ENCODE data around the gene PDE4D.

Gene PDE4D

DNA sequence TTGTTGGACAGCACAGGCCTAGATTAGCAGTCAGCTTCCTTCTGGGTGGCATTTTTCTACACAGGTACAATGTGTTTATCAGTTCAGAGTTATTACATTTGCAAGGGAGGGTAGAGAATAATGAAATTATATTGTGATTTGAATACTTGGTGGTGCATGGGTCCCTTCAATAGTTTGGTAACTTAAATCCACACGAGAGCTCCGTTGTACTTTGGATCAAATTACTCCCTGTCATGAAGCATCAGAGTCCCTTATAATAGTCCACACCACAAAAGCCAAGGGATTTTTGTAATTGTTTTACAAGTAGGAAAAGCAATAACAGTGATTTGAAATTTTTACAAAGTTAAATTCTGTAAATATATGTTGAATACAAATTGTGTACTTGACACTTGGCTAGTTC, 552.4 kb downstream of the PDE4D start:
- TF ChIP-seq TAF1 (IDR thresholded peaks at IDR 0.05; ENCODE audit: borderline replicate concordance, insufficient read depth, low read length) (no peak), POLR2AphosphoS5 (IDR thresholded peaks at IDR 0.05; ENCODE audit: low read depth, low read length) (no peak), FOXP2 (optimal IDR thresholded peaks at IDR 0.05; ENCODE audit: borderline replicate concordance, extremely low read depth, extremely low read length, insufficient read depth) (no peak), SIN3A (IDR thresholded peaks at IDR 0.05; ENCODE audit: borderline replicate concordance, insufficient read depth, low read length) (no peak)
- TF ChIP-seq, protein P1, sequence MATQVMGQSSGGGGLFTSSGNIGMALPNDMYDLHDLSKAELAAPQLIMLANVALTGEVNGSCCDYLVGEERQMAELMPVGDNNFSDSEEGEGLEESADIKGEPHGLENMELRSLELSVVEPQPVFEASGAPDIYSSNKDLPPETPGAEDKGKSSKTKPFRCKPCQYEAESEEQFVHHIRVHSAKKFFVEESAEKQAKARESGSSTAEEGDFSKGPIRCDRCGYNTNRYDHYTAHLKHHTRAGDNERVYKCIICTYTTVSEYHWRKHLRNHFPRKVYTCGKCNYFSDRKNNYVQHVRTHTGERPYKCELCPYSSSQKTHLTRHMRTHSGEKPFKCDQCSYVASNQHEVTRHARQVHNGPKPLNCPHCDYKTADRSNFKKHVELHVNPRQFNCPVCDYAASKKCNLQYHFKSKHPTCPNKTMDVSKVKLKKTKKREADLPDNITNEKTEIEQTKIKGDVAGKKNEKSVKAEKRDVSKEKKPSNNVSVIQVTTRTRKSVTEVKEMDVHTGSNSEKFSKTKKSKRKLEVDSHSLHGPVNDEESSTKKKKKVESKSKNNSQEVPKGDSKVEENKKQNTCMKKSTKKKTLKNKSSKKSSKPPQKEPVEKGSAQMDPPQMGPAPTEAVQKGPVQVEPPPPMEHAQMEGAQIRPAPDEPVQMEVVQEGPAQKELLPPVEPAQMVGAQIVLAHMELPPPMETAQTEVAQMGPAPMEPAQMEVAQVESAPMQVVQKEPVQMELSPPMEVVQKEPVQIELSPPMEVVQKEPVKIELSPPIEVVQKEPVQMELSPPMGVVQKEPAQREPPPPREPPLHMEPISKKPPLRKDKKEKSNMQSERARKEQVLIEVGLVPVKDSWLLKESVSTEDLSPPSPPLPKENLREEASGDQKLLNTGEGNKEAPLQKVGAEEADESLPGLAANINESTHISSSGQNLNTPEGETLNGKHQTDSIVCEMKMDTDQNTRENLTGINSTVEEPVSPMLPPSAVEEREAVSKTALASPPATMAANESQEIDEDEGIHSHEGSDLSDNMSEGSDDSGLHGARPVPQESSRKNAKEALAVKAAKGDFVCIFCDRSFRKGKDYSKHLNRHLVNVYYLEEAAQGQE (IDR thresholded peaks at IDR 0.05; ENCODE audit: insufficient read depth in 1 of 2, low read depth in 2 of 2, low read length in 2 of 2) = no peak

- TF ChIP-seq, protein P1 (IDR thresholded peaks at IDR 0.05; ENCODE audit: insufficient read depth in 1 of 2, low read depth in 2 of 2, low read length in 2 of 2) = no peak
- TF ChIP-seq SIN3A (IDR thresholded peaks at IDR 0.05; ENCODE audit: borderline replicate concordance, insufficient read depth, low read length) (no peak), FOXP2 (optimal IDR thresholded peaks at IDR 0.05; ENCODE audit: borderline replicate concordance, extremely low read depth, extremely low read length, insufficient read depth) (no peak), TAF1 (IDR thresholded peaks at IDR 0.05; ENCODE audit: borderline replicate concordance, insufficient read depth, low read length) (no peak), POLR2AphosphoS5 (IDR thresholded peaks at IDR 0.05; ENCODE audit: low read depth, low read length) (no peak)
Measured at GRCh38 chr5:59340637-59341036, 552.9 kb downstream of the PDE4D start.

- TF ChIP-seq TAF1 (IDR thresholded peaks at IDR 0.05; ENCODE audit: borderline replicate concordance, insufficient read depth, low read length) = no peak
Measured at GRCh38 chr5:59337240-59337639, 556.3 kb downstream of the PDE4D start.

GRCh38 chr5:59335544-59335943, 558.0 kb downstream of the PDE4D start:
- TF ChIP-seq SIN3A (IDR thresholded peaks at IDR 0.05; ENCODE audit: borderline replicate concordance, insufficient read depth, low read length) (no peak), TAF1 (IDR thresholded peaks at IDR 0.05; ENCODE audit: borderline replicate concordance, insufficient read depth, low read length) (no peak), POLR2AphosphoS5 (IDR thresholded peaks at IDR 0.05; ENCODE audit: low read depth, low read length) (no peak), FOXP2 (optimal IDR thresholded peaks at IDR 0.05; ENCODE audit: borderline replicate concordance, extremely low read depth, extremely low read length, insufficient read depth) (no peak)
- TF ChIP-seq, protein P1 (IDR thresholded peaks at IDR 0.05; ENCODE audit: insufficient read depth in 1 of 2, low read depth in 2 of 2, low read length in 2 of 2) = no peak

GRCh38 chr5:59333416-59333815, 560.1 kb downstream of the PDE4D start:
- TF ChIP-seq, protein P1 (IDR thresholded peaks at IDR 0.05; ENCODE audit: insufficient read depth in 1 of 2, low read depth in 2 of 2, low read length in 2 of 2) = no peak
- TF ChIP-seq POLR2AphosphoS5 (IDR thresholded peaks at IDR 0.05; ENCODE audit: low read depth, low read length) (no peak), FOXP2 (optimal IDR thresholded peaks at IDR 0.05; ENCODE audit: borderline replicate concordance, extremely low read depth, extremely low read length, insufficient read depth) (no peak), SIN3A (IDR thresholded peaks at IDR 0.05; ENCODE audit: borderline replicate concordance, insufficient read depth, low read length) (no peak), TAF1 (IDR thresholded peaks at IDR 0.05; ENCODE audit: borderline replicate concordance, insufficient read depth, low read length) (no peak)
